GM19452 (cell line): Measurements from ENCODE around the gene RP9.
A peak's percentile ranks its signal among the peaks of the same experiment; 100 is the strongest.

Experiments used
- ATAC-seq: cut with Tn5 transposase; IDR thresholded peaks from one replicate; pipeline ENCODE4 v1.9.1; 2021; ENCODE audit not compliant: unreplicated experiment

The RP9 gene

DNA sequence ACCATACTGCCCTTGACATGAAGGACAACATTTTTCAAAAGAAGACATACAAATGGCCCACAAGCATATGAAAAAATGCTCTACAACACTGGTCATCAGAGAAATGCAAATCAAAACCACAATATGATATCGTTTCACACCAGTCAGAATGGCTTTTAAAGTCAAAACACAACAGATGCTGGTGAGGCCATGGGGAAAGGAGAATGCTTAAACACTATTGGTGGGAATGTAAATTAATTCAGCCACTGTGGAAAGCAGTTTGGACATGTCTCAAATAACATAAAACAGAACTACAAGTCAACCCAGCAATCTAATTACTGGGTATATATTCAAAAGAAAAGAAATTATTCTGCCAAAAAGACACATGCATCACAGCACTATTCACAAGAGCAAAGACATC lies 42.4 kb downstream of the RP9 start:
- ATAC-seq: no peak

DNA sequence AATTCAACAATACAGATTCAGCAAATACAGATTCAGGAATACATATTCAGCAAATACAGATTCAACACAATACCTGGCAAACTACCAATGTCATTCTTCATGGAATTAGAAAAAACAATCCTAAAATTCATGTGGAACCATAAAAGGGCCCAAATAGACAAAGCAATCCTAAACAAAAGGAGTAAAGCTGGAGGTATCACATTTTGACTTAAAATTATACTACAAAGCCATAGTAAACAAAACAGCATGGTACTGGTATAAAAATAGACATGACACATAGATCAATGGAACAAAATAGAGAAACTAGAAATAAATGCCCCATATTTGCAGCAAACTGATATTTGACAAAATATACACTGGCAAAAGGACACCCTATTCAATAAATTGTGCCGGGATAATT lies 43.2 kb downstream of the RP9 start:
- ATAC-seq: no peak

DNA sequence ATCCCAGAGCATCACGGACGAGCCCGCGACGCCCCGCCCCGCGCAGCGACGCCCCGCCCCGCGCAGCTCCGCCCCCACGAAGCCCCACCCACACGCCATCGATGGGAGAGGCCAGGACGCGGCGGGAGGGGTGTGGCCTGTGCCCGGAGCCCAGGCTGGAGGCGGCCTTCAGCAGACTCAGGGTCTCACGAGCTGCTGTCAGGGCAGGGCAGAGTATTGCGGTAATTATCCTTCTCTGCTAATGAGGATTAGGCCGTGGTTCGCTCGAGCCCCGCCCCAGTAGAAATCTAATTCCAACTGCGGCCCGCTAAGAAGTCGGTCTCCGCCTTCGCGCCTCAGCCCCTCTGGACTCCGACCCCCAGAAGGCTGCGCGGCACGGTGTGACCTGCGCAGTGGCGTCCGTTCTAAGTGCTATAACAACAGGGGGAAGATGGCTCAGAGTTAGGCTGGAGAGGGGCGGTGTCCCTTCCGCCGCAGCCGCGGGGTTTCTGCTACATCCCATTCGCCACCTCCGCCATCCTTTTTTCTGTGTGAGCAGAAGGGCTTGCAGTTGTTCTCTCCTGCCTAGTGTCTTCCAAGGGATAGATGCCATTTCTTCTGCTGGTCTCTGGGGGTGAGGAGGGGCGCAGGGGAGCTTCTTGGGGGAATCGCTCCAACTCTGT lies 46.3 kb downstream of the RP9 start:
- ATAC-seq: peak; percentile 95

DNA sequence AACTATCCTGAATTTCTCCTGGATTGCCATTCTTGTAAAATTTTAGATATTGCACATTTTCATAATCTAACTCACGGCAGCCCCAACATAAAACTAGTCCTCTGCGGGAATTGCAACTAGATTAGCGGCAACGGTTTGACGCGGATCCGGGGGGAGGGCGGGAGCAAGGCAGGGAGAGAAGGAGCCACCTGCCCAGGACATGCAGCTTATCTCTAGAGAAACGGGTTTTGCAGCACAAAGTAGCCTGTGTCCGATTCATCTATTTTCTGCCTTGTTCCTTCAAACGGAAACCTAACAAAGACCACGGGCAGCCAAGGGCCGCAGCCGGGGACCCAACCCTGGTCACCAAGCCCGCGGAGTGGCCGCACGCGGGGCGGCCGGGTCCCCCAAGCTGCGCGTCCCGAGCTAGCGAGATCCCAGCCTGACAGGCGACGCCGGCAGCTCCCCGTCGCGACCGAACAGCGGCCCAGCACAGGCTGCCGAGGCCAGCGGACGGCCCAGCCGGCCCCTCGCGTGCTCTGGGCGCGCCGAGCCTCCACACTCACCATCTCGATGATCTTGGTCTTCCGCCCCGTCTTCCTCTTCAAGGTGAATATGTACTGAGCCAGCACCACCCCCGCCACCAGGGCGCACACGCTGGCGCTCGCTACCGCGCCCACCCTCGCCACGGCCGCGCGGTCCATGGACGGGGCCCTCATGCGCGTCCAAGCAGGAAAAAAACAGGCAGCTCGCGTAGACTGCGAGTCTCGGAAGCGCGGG lies 47.0 kb downstream of the RP9 start, which contains the start of gene NT5C3A:
TSS of gene NT5C3A (minus strand) at position 754 of the 759 bp plus-strand sequence. CDS start at position 683, 71 bp downstream.
- ATAC-seq: peak; percentile 42

DNA sequence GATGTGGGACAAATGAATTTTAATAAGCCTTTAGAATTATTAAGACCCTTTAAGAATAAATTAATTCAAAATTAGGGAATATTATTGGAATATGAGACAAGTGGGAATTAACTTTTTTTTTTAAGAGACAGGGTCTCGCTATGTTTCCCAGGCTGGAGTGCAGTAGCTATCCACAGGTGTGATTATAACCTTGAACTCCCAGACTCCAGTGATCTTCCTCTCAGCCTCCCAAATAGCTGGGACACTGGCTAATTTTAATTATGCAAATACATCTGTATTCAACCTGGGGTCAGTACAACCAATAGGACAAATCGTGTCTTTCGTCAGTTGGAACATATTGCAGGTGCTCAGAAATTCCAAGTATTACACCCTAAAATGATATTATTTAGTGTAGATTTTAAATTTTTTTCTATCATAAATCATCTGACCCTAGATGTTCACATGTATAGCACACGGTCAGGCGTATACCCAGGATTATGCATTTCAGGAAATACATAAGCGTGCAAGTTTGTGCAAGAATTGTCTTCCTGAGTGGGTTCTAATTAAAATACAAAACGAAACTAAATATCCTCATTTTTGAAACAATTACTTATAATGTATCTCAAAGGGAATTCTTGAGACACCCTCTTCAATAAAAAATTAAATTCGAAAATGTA lies 47.8 kb downstream of the RP9 start:
- ATAC-seq: no peak

DNA sequence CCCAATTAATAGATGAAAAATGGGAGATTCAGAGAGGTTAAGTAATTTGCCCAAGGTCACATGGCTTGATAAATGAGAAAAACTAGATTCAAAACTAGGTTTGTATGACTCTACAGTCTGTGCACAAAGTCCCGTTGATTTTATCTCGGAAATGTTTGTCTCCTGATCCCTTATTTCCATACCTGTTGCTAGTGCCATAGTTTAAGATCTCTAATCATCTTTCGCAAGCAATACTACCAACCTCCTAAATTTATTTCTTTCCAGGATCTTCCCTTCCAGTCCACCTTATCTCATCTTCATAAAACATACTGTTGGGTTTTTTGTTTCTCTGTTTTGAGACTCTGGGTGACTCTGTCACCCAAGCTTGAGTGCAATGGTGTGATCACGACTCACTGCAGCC lies 49.6 kb downstream of the RP9 start:
- no peak for ATAC-seq

DNA sequence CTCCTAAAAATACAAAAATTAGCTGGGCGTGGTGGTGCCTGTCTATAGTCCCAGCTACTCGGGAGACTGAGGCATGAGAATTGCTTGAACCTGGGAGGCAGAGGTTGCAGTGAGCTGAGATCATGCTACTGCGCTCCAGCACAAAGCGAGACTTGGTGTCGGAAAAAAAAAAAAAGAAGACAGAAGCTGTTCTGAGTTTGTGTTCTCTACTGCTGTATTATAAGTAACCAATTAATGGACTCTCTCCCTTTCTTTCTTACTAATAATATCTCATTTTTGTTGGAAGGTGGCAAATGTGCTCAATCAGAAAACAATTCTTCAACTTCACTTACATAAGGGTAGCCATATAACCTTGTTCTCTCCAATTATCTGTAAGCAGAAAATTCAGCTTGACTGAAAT lies 54.0 kb downstream of the RP9 start:
- no peak for ATAC-seq

DNA sequence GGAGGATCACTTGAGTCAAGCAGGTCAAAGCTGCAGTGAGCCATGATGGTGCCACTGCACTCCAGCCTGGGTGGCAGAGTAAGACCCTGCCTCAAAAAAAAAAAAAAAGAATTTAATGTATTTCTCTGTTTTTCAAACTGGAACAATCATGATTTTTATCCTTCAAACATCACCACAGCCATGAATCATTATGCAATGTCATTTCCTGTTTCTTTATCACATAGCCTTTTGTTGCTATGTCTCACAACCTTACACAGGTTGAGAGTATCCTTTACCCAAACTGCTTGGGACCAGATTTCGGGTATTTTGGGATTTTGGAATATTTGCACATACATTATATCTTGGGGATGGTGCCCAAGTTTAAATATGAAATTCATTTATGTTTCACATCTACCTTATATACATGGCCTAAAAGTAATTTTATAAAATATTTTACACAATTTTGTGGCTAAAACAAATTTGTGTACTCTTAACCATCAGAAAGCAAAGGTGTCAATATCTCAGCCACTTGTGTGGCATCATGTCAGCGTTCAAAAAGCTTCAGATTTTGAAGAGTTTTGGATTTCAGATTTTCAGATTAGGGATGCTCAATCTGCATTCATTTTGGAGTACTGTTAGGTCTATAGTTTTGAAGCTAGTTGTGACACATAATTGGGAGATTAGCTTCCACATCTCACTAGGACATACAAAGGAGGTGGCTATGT lies 54.8 kb downstream of the RP9 start:
- ATAC-seq: no peak

DNA sequence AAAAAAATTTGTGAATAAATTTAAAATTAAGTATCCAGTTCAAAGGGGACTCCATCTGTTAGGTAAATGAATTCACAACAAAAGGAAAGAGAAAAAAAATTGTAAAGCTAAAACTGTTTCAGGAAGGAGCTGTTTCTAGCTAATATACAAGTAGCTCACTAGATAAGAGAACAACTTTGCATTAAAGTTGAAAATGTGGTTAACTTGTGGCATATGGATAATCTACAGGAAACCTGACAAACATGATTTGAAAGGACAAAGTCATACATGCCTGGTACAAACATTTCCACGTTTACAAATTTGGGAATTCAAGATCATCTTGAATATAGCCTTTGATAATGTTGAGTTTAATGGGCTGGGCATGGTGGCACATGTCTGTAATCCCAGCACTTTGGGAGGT lies 55.5 kb downstream of the RP9 start:
- ATAC-seq: no peak

DNA sequence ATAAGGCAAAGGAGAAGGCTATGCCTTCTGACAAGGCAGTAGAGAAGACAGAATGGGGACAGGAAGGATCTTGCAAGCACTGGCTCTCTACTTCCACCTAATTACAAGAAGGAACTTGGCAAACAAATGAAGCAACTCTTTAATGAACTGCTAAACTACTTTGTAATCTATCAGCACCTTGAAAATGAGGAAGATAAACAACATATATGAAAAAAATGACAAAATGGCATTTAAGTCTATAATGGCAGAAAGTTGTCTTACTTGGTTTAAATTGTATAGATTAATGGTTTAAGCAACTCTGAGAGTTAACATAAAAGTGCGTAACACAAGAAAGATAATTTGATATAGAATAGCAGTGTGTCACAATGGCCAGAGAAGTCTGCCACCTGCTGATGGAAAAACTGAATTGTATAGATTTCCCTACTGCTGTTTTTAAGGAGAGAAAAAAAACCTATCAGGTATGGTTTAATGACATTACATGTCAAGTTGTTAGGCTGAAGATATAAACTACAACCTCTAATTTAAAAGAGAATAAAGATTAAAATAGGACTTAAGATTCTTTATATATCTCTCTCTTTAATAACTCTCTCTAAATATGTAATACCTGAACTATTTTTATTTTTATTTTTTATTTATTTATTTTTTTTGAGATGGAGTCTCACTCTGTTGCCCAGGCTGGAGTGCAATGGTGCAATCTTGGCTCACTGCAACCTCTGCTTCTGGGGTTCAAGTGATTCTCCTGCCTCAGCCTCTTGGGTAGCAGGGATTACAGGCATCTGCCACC lies 58.5 kb downstream of the RP9 start:
- ATAC-seq: peak; percentile 55

DNA sequence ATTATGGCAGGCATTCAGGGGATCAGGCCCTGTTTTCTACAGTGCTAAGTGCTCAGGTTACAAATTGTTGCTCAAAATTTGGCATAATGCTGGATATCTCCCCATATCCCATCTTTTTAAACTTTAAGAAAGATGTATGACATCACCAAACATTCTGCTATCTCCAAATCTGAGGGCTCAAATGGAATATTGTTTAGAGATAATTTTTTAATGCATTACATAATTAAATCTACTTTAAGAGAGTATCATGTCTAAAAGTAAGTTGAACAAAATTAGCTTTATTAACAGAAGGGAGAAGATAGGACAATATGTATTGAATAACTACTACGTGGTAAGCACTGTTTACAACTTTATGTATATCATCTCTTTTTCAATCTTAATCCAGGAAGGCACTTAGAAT lies 60.5 kb downstream of the RP9 start:
- ATAC-seq: no peak

DNA sequence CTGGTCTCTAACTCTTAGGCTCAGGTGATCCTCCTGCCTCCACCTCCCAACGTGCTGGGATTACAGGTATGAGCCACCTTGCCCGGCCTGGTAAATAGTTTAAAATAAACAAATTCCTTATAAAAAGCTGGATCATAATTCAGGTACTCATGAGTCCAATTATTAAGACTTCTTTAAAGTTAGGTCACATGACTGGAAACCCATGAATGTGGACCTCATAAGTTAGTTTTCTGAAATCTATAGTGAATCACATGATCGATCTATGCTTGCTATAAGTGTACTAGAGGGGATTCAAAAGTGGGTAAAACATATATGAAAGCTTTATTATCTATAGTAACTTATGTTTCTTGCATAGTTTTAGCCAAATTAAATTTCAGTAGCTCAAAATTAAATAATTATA lies 60.9 kb downstream of the RP9 start:
- ATAC-seq: no peak

DNA sequence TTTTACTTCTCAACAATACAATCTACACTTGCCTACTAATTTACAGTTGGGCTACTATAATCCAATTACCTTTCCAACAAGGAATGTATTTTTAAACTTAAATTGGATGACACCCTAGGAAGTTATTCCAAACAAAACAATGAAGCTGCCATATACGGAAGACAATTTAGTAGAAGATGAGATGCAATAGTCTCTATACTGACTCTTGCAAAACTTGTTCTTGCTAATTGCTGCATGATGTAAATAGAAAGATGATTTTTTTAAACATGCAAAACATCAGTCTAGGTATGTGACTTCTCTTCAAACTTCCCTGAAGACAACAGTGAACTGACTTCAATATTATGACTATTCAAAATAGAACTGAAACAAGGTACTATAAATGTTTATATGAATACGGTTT lies 64.2 kb downstream of the RP9 start:
- no peak for ATAC-seq
